Stomach smooth muscle (tissue), 2 donors: ENCODE results near the gene YWHAG.
A peak's percentile ranks its signal among the peaks of the same experiment; 100 is the strongest.

Experiments
- H3K27ac ChIP-seq: one replicate; pipeline ENCODE4 v1.7.0; 2013; ENCODE audit warnings: mild to moderate bottlenecking, low read length, inconsistent platforms
- H3K27me3 ChIP-seq, 2 donors: one replicate each; pipeline ENCODE4 v1.7.0; 2013; ENCODE audit warnings: low read length in 2 of 2; ENCODE audit not compliant: insufficient read depth in 2 of 2, control insufficient read depth in 1 of 2
- H3K36me3 ChIP-seq, 2 donors: one replicate each; pipeline ENCODE4 v1.7.0; 2013; ENCODE audit warnings: low read length in 2 of 2; ENCODE audit not compliant: control insufficient read depth in 2 of 2, insufficient read depth in 2 of 2
- H3K4me1 ChIP-seq: one replicate; pipeline ENCODE4 v1.7.0; 2013; ENCODE audit warnings: low read length; ENCODE audit not compliant: control insufficient read depth, insufficient read depth
- H3K4me3 ChIP-seq, 2 donors: one replicate each; pipeline ENCODE4 v1.7.0; 2013; ENCODE audit warnings: low read length in 2 of 2
- H3K9ac ChIP-seq, 2 donors: one replicate each; pipeline ENCODE4 v1.7.0; 2013; ENCODE audit warnings: low read length in 2 of 2, mild to moderate bottlenecking in 1 of 2
- H3K9me3 ChIP-seq, 2 donors: one replicate each; pipeline ENCODE4 v1.7.0; 2013; ENCODE audit warnings: low read length in 2 of 2; ENCODE audit not compliant: control insufficient read depth in 2 of 2
- donor health status: healthy.
- donor health status: Pancreatic carcinoma.

YWHAG gene

DNA sequence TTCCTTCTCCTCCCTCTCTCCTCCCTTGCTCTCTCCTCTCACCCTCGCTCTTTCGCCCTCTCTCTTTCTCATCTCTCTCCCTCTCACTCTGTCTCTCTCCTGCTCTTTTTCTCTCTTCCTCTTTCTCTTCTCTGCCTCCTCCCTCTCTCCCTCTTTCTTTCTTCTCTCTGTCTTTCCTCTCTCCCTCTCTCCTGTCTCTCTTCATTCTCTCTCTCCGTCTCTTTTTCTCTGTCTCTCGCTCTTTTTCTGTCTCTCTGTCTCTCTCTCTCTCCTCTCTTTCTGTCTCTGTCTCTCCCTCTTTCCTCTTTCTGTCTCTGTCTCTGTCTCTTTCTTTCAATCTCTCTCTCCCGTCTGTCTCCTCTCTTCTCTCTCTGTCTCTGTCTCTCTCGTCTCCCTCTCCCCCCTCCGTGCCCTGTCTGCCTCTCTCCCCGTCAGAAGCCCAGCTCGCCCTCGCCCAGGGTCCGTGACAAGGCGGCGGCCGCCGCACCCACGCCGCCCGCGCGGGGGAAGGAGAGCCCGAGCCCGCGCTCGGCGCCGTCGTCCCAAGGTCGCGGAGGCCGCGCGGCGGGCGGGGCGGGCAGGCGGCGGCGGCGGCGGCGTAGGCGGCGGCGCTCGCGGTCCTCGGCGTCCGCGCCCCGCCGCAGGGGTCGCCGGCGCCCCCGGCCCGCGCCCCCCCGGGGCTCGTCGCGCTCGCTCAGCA is 77.6 kb downstream of the YWHAG start:
- H3K27me3 ChIP-seq = peaks cover 13 to 19% of the 10 kb centered on the region in 2 donors
- peak overlapping the region; percentile 64 to 65 for H3K4me3 ChIP-seq
- no peaks in the 10 kb centered on the region for H3K36me3 ChIP-seq
- H3K27ac ChIP-seq = no peak overlapping the region
- H3K4me1 ChIP-seq = peaks cover 12% of the 10 kb centered on the region
- H3K9ac ChIP-seq = peak overlapping the region in 1 of 2 donors; percentile 32
- no peaks in the 10 kb centered on the region for H3K9me3 ChIP-seq

DNA sequence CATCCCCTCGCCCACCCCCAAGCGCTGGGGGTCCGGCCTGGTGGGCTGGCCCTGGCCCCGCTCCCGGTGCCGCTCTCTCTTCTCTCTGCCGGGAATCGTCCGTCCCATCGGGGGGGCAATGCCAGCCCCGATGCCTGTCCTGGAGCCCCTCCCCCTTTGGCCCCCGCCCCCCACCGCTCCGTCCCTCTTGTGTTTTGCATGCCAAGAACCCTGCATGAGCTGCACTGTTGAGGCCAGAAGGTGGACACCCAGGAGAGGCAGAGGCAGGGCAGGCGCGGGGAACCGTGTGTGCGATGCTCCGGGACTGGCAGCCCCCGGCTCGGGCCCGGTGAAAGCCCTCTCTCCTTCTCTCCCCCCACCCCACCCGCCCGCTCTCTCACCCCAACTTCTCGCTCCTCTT is 78.4 kb downstream of the YWHAG start:
- Histone ChIP-seq H3K27ac (no peak overlapping the region), H3K4me3 (no peak overlapping the region), H3K4me1 (peaks cover 12% of the 10 kb centered on the region), H3K36me3 (no peaks in the 10 kb centered on the region), H3K9me3 (no peaks in the 10 kb centered on the region), H3K27me3 (peaks cover 13 to 19% of the 10 kb centered on the region in 2 donors), H3K9ac (no peak overlapping the region)

DNA sequence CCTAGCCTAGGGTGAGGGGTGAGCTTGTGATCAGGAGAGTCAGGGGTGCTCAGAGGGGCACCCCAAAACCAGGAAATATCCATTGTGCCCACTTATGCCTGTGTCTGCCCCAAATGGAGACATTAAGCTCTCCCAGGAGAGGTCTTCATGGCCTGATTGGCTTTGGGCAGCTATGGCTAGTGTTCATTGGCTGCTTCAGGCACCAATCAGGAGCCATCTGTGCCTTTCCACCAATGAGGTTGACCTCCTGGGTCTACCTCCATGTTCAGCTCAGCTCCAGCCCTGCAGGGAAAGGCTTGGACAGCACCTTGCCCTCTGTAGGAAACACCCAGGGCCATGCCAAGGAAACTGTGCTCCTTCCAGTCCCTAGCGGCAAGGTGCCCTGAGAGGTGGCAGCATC is 80.3 kb downstream of the YWHAG start:
- Histone ChIP-seq H3K4me1 (peaks cover 12% of the 10 kb centered on the region), H3K9me3 (no peaks in the 10 kb centered on the region), H3K27ac (no peak overlapping the region), H3K4me3 (no peak overlapping the region), H3K27me3 (peaks cover 18 to 25% of the 10 kb centered on the region in 2 donors), H3K36me3 (no peaks in the 10 kb centered on the region), H3K9ac (no peak overlapping the region)
